Spleen (tissue), 11 donors: ENCODE measurements around the gene LDB2. TPM values are rescaled to one million over a fixed set of nuclear protein-coding genes. Genes with fewer than 3 reads are reported as not detected.

Experiments
- DNase-seq: peaks from one replicate; pipeline ENCODE4 v3.0.0-alpha.2; 2020
- H3K27ac ChIP-seq, 8 donors: fragments of 200-600 bp; sonication (generic) in 7 of 8; 1 replicate in 4 of 8; 2 replicates in 4 of 8; pipeline versions ENCODE4 v1.5.0 to v1.8.0; 2016 to 2021; ENCODE audit warnings: inconsistent platforms in 4 of 8, mild to moderate bottlenecking in 4 of 8, moderate library complexity in 1 of 8
- H3K27me3 ChIP-seq, 7 donors: fragments of 200-600 bp; sonication (generic) in 6 of 7; replicated peaks in 1 of 7; 1 replicate in 4 of 7; 2 replicates in 3 of 7; pipeline versions ENCODE4 v1.5.0 to v1.8.0; 2016 to 2021; ENCODE audit warnings: inconsistent platforms in 3 of 7, mild to moderate bottlenecking in 1 of 7
- H3K36me3 ChIP-seq, 6 donors: fragments of 200-600 bp; sonication (generic) in 5 of 6; 1 replicate in 4 of 6; 2 replicates in 2 of 6; pipeline versions ENCODE4 v1.5.0 to v1.8.0; 2016 to 2021; ENCODE audit warnings: inconsistent platforms in 2 of 6
- H3K4me1 ChIP-seq, 6 donors: fragments of 200-600 bp; sonication (generic) in 5 of 6; 1 replicate in 3 of 6; 2 replicates in 3 of 6; pipeline versions ENCODE4 v1.5.0 to v1.8.0; 2016 to 2021; ENCODE audit warnings: inconsistent platforms in 3 of 6
- H3K4me3 ChIP-seq, 8 donors: fragments of 200-600 bp; sonication (generic) in 7 of 8; 1 replicate in 4 of 8; 2 replicates in 4 of 8; pipeline versions ENCODE4 v1.5.0 to v1.8.0; 2016 to 2021; ENCODE audit warnings: inconsistent platforms in 4 of 8, mild to moderate bottlenecking in 4 of 8, moderate library complexity in 2 of 8
- H3K9me3 ChIP-seq, 8 donors: fragments of 200-600 bp; sonication (generic) in 7 of 8; 1 replicate in 4 of 8; 2 replicates in 4 of 8; pipeline versions ENCODE4 v1.5.0 to v1.8.0; 2016 to 2021; ENCODE audit warnings: inconsistent platforms in 4 of 8
- POLR2A ChIP-seq, 3 donors: fragments of 450-650 bp; IDR thresholded peaks; one replicate each; pipeline ENCODE4 v1.5.1; 2017; ENCODE audit warnings: antibody characterized with exemption in 3 of 3, mild to moderate bottlenecking in 1 of 3
- POLR2AphosphoS5 ChIP-seq, 3 donors: sonication (generic); formaldehyde crosslinking; IDR thresholded peaks; one replicate each; pipeline ENCODE4 v1.5.1; 2017; ENCODE audit warnings: antibody characterized with exemption in 3 of 3
- WGBS, 5 donors: extraction: QIAGEN DNeasy Blood & Tissue Kit in 3 of 5; methylation state at CpG; one replicate each; pipeline versions ENCODE4 v1.1.5 to v1.1.7; 2013 to 2018; 5-methylcytosine and 5-hydroxymethylcytosine counted together
- intact Hi-C: fragments of 100-400 bp; cut with DNase I; formaldehyde crosslinking; loops from one replicate; pipeline ENCODE4 v1.15.0; 2023; ENCODE audit warnings: low total_unique reads
- polyA plus RNA-seq, 3 donors: library from polyadenylated mRNA; stranded (reverse); fragments of 200-250 nt; gene quantifications; one replicate each; pipeline ENCODE4 v1.2.1, GENCODE V29; 2013
- total RNA-seq, 7 donors: library from RNA; depleted of rRNA in 3 of 7; stranded (reverse); fragments of >200 nt in 3 of 7; fragmentation: NEBNext Ultra II Directional in 4 of 7; extraction: Animal tissue kit (Norgen Biotek cat#: 25700) in 4 of 7; gene quantifications; one replicate each; pipeline versions ENCODE4 v1.1.0 to v1.2.1, GENCODE V29; 2016 to 2021
- TF ChIP-seq, protein P1 (sequence below), 11 experiments: fragments of 200-600 bp in 7 of 11; fragments of 450-650 bp in 4 of 11; sonication (generic) in 4 of 11; IDR thresholded peaks in 8 of 11; conservative IDR thresholded peaks in 3 of 11; 1 replicate in 7 of 11; 2 replicates in 4 of 11; pipeline versions ENCODE4 v1.4.0 to v1.8.0; 2016 to 2021; ENCODE audit warnings: antibody characterized with exemption in 11 of 11, inconsistent platforms in 4 of 11, mild to moderate bottlenecking in 1 of 11
- donor health status: healthy with polysubstance abuse.
- donor health status: DM: no; HTN: no; CAD: no; lungs with moderate emphysema.
- donor health status: DM: no; HTN: no; CAD: no.
- donor health status: Bipolar disorder and iron deficiency.
- donor health status: healthy.
- donor health status: DM: no; HTN: no; CAD: no.
- donor health status: DM: yes; HTN: yes; CAD: no.

Gene LDB2
- total and polyA plus RNA-seq, 10 donors = 24.1 to 257 (median 142) TPM

DNA sequence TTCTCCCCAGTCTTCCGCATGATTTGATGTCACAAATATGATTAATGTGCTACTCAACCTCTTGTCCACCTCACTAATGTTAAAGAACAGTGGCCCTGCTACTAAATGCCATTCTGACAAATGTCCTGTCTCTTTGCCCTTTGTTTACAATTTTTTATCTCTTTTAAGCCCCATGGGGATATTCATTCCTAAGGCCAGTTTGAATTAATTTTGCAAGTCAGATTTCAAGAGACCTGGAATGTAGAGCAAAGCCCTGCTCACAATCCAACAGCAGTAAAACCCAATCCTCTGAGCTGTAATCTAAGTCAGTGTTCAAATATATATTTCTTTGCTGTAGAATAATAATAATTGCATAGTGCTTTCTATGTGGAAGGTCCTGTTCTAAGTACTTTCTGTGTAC lies 81.2 kb downstream of the LDB2 start:
- Histone ChIP-seq H3K36me3 (no peaks in the 10 kb centered on the region), H3K27ac (no peak overlapping the region)
- intact Hi-C loops = no loop called here

DNA sequence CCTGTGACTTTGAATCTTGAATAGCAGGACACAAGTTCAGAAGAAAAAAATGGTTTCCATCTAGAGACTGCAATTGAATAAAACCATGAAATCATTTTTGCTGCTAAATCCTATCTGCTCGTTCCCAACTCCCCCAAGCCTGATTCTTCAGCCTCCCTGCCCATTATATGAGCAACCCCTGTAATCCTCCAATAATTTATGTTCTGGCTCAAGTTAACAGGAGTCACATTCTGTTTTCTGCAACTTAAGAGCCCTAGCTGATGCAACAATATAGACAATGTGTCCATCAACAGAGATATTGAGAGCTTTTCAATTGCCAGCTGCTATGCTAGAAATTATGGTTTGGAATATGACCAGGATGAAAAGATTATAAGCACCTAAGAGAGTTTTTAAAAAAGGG lies 84.1 kb downstream of the LDB2 start:
- Histone ChIP-seq H3K27ac (no peak overlapping the region), H3K36me3 (no peaks in the 10 kb centered on the region), H3K4me3 (no peak overlapping the region), H3K9me3 (peaks cover 0 to 2% (median 0%) of the 10 kb centered on the region in 8 donors), H3K4me1 (peaks cover 0 to 7% (median 0%) of the 10 kb centered on the region in 6 donors), H3K27me3 (no peaks in the 10 kb centered on the region)
- TF ChIP-seq POLR2AphosphoS5 (IDR thresholded peaks at IDR 0.05) (no peak), POLR2A (IDR thresholded peaks at IDR 0.05) (no peak)
- DNase-seq = no peak
- WGBS, 5 donors = 75 to 97% (median 89%) methylated on average over 1 of the region's 1 CpG
- intact Hi-C loops = no loop called here

More for the DNA sequence above, 81.2 kb downstream of the LDB2 start:
- DNase-seq = no peak
- Histone ChIP-seq H3K4me1 (peaks cover 0 to 17% (median 4%) of the 10 kb centered on the region in 6 donors), H3K27me3 (no peaks in the 10 kb centered on the region), H3K9me3 (no peaks in the 10 kb centered on the region), H3K4me3 (no peak overlapping the region)
- WGBS, 5 donors = 78 to 97% (median 93%) methylated on average over 1 of the region's 1 CpG
- TF ChIP-seq POLR2A (IDR thresholded peaks at IDR 0.05) (no peak), POLR2AphosphoS5 (IDR thresholded peaks at IDR 0.05) (no peak)
- TF ChIP-seq, protein P1, sequence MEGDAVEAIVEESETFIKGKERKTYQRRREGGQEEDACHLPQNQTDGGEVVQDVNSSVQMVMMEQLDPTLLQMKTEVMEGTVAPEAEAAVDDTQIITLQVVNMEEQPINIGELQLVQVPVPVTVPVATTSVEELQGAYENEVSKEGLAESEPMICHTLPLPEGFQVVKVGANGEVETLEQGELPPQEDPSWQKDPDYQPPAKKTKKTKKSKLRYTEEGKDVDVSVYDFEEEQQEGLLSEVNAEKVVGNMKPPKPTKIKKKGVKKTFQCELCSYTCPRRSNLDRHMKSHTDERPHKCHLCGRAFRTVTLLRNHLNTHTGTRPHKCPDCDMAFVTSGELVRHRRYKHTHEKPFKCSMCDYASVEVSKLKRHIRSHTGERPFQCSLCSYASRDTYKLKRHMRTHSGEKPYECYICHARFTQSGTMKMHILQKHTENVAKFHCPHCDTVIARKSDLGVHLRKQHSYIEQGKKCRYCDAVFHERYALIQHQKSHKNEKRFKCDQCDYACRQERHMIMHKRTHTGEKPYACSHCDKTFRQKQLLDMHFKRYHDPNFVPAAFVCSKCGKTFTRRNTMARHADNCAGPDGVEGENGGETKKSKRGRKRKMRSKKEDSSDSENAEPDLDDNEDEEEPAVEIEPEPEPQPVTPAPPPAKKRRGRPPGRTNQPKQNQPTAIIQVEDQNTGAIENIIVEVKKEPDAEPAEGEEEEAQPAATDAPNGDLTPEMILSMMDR (IDR thresholded peaks at IDR 0.05 in 8 of 11, conservative IDR thresholded peaks at IDR 0.05 in 3 of 11) = no peak

DNA sequence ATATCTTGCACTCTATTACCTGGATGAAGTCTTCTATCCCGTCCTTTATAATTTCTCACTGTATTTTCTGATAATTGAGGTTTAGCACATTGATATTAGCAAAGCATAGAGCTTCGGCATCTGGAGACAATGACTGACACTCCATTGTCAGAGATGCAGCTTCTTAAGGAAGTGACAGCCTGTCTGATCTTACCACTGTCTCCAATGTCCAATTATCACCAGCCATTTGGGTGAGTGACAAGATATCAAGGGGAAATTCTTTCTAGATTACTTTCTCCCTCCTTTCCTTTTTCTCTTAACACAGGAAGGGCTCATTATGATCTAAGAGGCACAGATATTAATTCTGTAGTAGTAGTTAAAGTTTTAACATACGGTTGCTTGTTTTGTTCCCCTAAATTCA lies 86.4 kb downstream of the LDB2 start:
- no peak for TF ChIP-seq POLR2AphosphoS5 (IDR thresholded peaks at IDR 0.05)
- TF ChIP-seq, protein P1 (IDR thresholded peaks at IDR 0.05 in 8 of 11, conservative IDR thresholded peaks at IDR 0.05 in 3 of 11) = no peak
- no peak for TF ChIP-seq POLR2A (IDR thresholded peaks at IDR 0.05)
- peaks cover 0 to 10% (median 0%) of the 10 kb centered on the region in 8 donors for H3K9me3 ChIP-seq
- H3K36me3 ChIP-seq = no peaks in the 10 kb centered on the region
- H3K4me1 ChIP-seq = peaks cover 0 to 7% (median 0%) of the 10 kb centered on the region in 6 donors
- intact Hi-C loops = no loop called here
- H3K27me3 ChIP-seq = no peaks in the 10 kb centered on the region
- H3K4me3 ChIP-seq = no peak overlapping the region
- peak overlapping the region in 1 of 8 donors; percentile 1 for H3K27ac ChIP-seq
- 72 to 85% (median 81%) methylated on average over 3 of the region's 3 CpGs for WGBS, 5 donors
- no peak for DNase-seq

DNA sequence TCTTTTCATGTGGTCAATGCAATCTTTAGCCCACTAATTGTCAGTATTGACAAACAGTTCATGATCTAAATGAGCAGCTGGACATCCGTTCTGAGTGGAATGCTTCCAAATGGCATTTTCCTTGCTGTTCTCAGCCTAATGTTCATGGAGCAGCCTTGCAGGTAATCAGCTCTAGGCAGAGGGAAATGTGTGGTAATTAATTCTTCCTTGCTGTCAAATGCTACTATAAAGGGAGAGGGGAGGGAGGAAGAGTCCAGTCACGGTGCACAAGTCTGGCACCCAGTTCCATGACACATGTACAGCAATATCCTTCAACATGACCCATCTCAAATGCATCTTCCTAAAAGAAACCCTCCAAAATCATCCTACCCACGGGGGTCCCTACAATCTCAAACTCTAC lies 88.5 kb downstream of the LDB2 start:
- Histone ChIP-seq H3K4me1 (peaks cover 0 to 7% (median 0%) of the 10 kb centered on the region in 6 donors), H3K9me3 (peaks cover 0 to 10% (median 0%) of the 10 kb centered on the region in 8 donors), H3K36me3 (no peaks in the 10 kb centered on the region), H3K27me3 (no peaks in the 10 kb centered on the region), H3K4me3 (no peak overlapping the region), H3K27ac (peak overlapping the region in 1 of 8 donors; percentile 1)
- TF ChIP-seq POLR2AphosphoS5 (IDR thresholded peaks at IDR 0.05) = peak in 1 of 3 donors; percentile 48
- TF ChIP-seq, protein P1 (IDR thresholded peaks at IDR 0.05 in 8 of 11, conservative IDR thresholded peaks at IDR 0.05 in 3 of 11) = no peak
- intact Hi-C loops = no loop called here
- 34 to 56% (median 38%) methylated on average over 3 of the region's 3 CpGs for WGBS, 5 donors
- DNase-seq = no peak

DNA sequence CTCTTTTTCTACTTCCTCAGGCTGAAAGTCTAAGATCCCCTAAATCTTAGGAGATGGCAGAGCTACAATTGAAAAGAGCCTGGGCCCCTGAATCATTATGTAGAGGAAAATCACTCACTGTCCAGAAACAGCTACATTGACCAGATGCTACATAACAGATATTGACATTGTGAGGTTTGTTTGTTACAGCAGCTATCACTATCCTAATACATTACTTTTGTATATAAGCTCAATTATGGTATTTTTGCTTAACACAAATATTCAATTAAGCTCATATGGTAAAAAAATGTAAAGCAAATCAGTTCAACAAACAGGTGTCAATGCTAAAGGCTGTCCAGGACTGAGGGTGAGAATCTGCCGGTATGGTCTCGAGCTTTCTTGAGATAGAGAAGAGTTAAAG lies 89.4 kb downstream of the LDB2 start:
- TF ChIP-seq, protein P1 (IDR thresholded peaks at IDR 0.05 in 8 of 11, conservative IDR thresholded peaks at IDR 0.05 in 3 of 11) = no peak
- TF ChIP-seq POLR2AphosphoS5 (IDR thresholded peaks at IDR 0.05) (no peak), POLR2A (IDR thresholded peaks at IDR 0.05) (no peak)
- no peak overlapping the region for H3K4me3 ChIP-seq
- intact Hi-C loops = no loop called here
- H3K9me3 ChIP-seq = peaks cover 0 to 10% (median 0%) of the 10 kb centered on the region in 8 donors
- H3K4me1 ChIP-seq = peaks cover 0 to 7% (median 0%) of the 10 kb centered on the region in 6 donors
- no peaks in the 10 kb centered on the region for H3K27me3 ChIP-seq
- no peak overlapping the region for H3K27ac ChIP-seq
- DNase-seq = no peak
- no peaks in the 10 kb centered on the region for H3K36me3 ChIP-seq
- 84 to 98% (median 96%) methylated on average over 2 of the region's 2 CpGs for WGBS, 5 donors
